H1 (cell line): ENCODE data around the gene MAML3. TPM values are rescaled to one million over a fixed set of nuclear protein-coding genes. Genes with fewer than 3 reads are reported as not detected.
A peak's percentile ranks its signal among the peaks of the same experiment; 100 is the strongest.

Experiments
- CTCF ChIA-PET: fragments of 300-600 bp; sonication (Branson Sonifier 250); formaldehyde crosslinking; loops from one replicate; lab custom pipeline; 2021; ENCODE audit not compliant: partially characterized antibody; lab: Charles Lee
- POLR2A ChIA-PET: fragments of 300-600 bp; sonication (Branson Sonifier 250); formaldehyde crosslinking; loops from one replicate; lab custom pipeline; 2021; ENCODE audit warnings: inconsistent platforms; ENCODE audit not compliant: partially characterized antibody; lab: Charles Lee
- DNase-seq, 2 experiments: peaks; one replicate each; pipeline versions ENCODE4 v3.0.0 to v3.0.0-alpha.2; 2010 to 2022; ENCODE audit warnings: low spot score in 2 of 2, low read depth in 1 of 2, mixed read lengths in 1 of 2
- FAIRE-seq: peaks from 2 replicates; lab custom pipeline; 2011; peaks lifted over from hg19 to GRCh38; lab: Jason Lieb, UNC
- H2AFZ ChIP-seq: 2 replicates; pipeline ENCODE4 v1.8.1; 2012; ENCODE audit warnings: low read length, inconsistent platforms
- H2AK5ac ChIP-seq: 2 replicates; pipeline ENCODE4 v1.6.1; 2013; ENCODE audit warnings: low read depth, low read length
- H2BK120ac ChIP-seq: replicated peaks from 2 replicates; pipeline ENCODE3; 2013; ENCODE audit warnings: low read depth, low read length, inconsistent platforms
- H2BK12ac ChIP-seq: 2 replicates; pipeline ENCODE4 v1.6.1; 2013; ENCODE audit warnings: low read depth, low read length
- H2BK15ac ChIP-seq: 2 replicates; pipeline ENCODE4 v1.6.1; 2013; ENCODE audit warnings: low read length
- H2BK20ac ChIP-seq: 2 replicates; pipeline ENCODE4 v1.6.1; 2013; ENCODE audit warnings: low read length
- H2BK5ac ChIP-seq: 2 replicates; pipeline ENCODE4 v1.6.1; 2013; ENCODE audit warnings: low read depth, low read length
- H3K14ac ChIP-seq: 2 replicates; pipeline ENCODE4 v1.6.1; 2013; ENCODE audit warnings: inconsistent platforms; ENCODE audit not compliant: insufficient read length
- H3K18ac ChIP-seq: 2 replicates; pipeline ENCODE4 v1.6.1; 2013; ENCODE audit warnings: low read length; ENCODE audit errors: extremely low read depth
- H3K23ac ChIP-seq: 2 replicates; pipeline ENCODE4 v1.6.1; 2013; ENCODE audit warnings: inconsistent platforms; ENCODE audit not compliant: insufficient read length
- H3K23me2 ChIP-seq: 2 replicates; pipeline ENCODE4 v1.6.1; 2013; ENCODE audit warnings: low read depth, low read length
- H3K27ac ChIP-seq: 2 replicates; pipeline ENCODE4 v1.6.1; 2011; ENCODE audit warnings: low read depth, low read length, inconsistent platforms
- H3K27me3 ChIP-seq, 4 experiments: replicated peaks in 1 of 4; 1 replicate in 1 of 4; 2 replicates in 3 of 4; pipeline versions ENCODE4 v1.6.1 to v1.8.1; 2011 to 2013; ENCODE audit warnings: low read length in 3 of 4, mild to moderate bottlenecking in 3 of 4, inconsistent platforms in 2 of 4, mixed read lengths in 2 of 4, moderate library complexity in 1 of 4; ENCODE audit not compliant: control insufficient read depth in 3 of 4, insufficient read depth in 3 of 4; ENCODE audit errors: extremely low read depth in 1 of 4
- H3K36me3 ChIP-seq, 4 experiments: 2 replicates each; pipeline versions ENCODE4 v1.6.1 to v1.8.1; 2011 to 2013; ENCODE audit warnings: mild to moderate bottlenecking in 4 of 4, low read length in 3 of 4, moderate library complexity in 2 of 4, control low read depth in 1 of 4, inconsistent platforms in 1 of 4; ENCODE audit not compliant: insufficient read depth in 4 of 4, control insufficient read depth in 2 of 4
- H3K4ac ChIP-seq: replicated peaks from 2 replicates; pipeline ENCODE3; 2013; ENCODE audit warnings: low read length, low read depth, mixed read lengths, inconsistent platforms; ENCODE audit not compliant: insufficient read length
- H3K4me1 ChIP-seq, 4 experiments: replicated peaks in 1 of 4; 1 replicate in 1 of 4; 2 replicates in 3 of 4; pipeline versions ENCODE4 v1.6.1 to v1.8.1; 2011 to 2013; ENCODE audit warnings: low read length in 3 of 4, inconsistent platforms in 2 of 4, mixed read lengths in 1 of 4; ENCODE audit not compliant: insufficient read depth in 4 of 4, control insufficient read depth in 3 of 4
- H3K4me2 ChIP-seq, 2 experiments: 2 replicates each; pipeline versions ENCODE4 v1.6.1 to v1.8.1; 2011 to 2013; ENCODE audit warnings: low read depth in 2 of 2, low read length in 2 of 2, control low read depth in 1 of 2, inconsistent platforms in 1 of 2, mild to moderate bottlenecking in 1 of 2; ENCODE audit not compliant: insufficient read depth in 1 of 2
- H3K4me3 ChIP-seq, 4 experiments: fragments of 200-600, 300-600 bp in 1 of 4; sonication (generic), shearing (Covaris generic), sonication (Bioruptor Twin) in 1 of 4; 2 replicates each; pipeline versions ENCODE4 v1.5.1 to v1.8.1; 2011 to 2016; ENCODE audit warnings: low read length in 4 of 4, low read depth in 3 of 4, control low read depth in 2 of 4, inconsistent platforms in 2 of 4, mild to moderate bottlenecking in 2 of 4, mixed read lengths in 1 of 4, moderate library complexity in 1 of 4; ENCODE audit not compliant: insufficient read depth in 2 of 4; ENCODE audit errors: extremely low read depth in 1 of 4
- H3K56ac ChIP-seq: replicated peaks from 2 replicates; pipeline ENCODE3; 2013; ENCODE audit warnings: low read depth, mild to moderate bottlenecking, mixed read lengths, low read length, inconsistent platforms; ENCODE audit not compliant: insufficient read length
- H3K79me1 ChIP-seq: 2 replicates; pipeline ENCODE4 v1.6.1; 2013; ENCODE audit warnings: low read depth, low read length, control low read depth
- H3K79me2 ChIP-seq, 2 experiments: 2 replicates each; pipeline versions ENCODE4 v1.6.1 to v1.8.1; 2012 to 2013; ENCODE audit warnings: low read length in 2 of 2, mild to moderate bottlenecking in 2 of 2, inconsistent platforms in 1 of 2; ENCODE audit not compliant: insufficient read depth in 2 of 2, control insufficient read depth in 1 of 2
- H3K9ac ChIP-seq, 4 experiments: replicated peaks in 1 of 4; 1 replicate in 1 of 4; 2 replicates in 3 of 4; pipeline versions ENCODE4 v1.6.1 to v1.8.1; 2011 to 2013; ENCODE audit warnings: low read depth in 3 of 4, low read length in 3 of 4, control low read depth in 2 of 4, mild to moderate bottlenecking in 2 of 4, moderate library complexity in 2 of 4, inconsistent platforms in 1 of 4; ENCODE audit errors: extremely low read depth in 1 of 4
- H3K9me3 ChIP-seq, 2 experiments: 2 replicates each; pipeline versions ENCODE4 v1.6.1 to v1.8.1; 2012 to 2013; ENCODE audit warnings: mild to moderate bottlenecking in 2 of 2, moderate library complexity in 2 of 2, control low read depth in 1 of 2, inconsistent platforms in 1 of 2, low read depth in 1 of 2, low read length in 1 of 2, mixed read lengths in 1 of 2; ENCODE audit not compliant: insufficient read depth in 2 of 2
- H4K20me1 ChIP-seq, 2 experiments: replicated peaks in 1 of 2; 2 replicates each; pipeline versions ENCODE3 to v1.8.1; 2011 to 2013; ENCODE audit warnings: inconsistent platforms in 2 of 2, low read length in 2 of 2, mild to moderate bottlenecking in 1 of 2; ENCODE audit not compliant: insufficient read depth in 2 of 2, control insufficient read depth in 1 of 2
- H4K5ac ChIP-seq: 2 replicates; pipeline ENCODE4 v1.6.1; 2013; ENCODE audit warnings: low read length, low read depth, mixed read lengths, inconsistent platforms; ENCODE audit not compliant: insufficient read length
- H4K8ac ChIP-seq: 2 replicates; pipeline ENCODE4 v1.8.0; 2013; ENCODE audit warnings: mild to moderate bottlenecking, moderate library complexity, low read length, inconsistent platforms; ENCODE audit not compliant: insufficient read depth; ENCODE audit errors: extremely low read depth
- H4K91ac ChIP-seq: replicated peaks from 2 replicates; pipeline ENCODE3; 2013; ENCODE audit warnings: low read length, mixed read lengths, inconsistent platforms; ENCODE audit not compliant: insufficient read length
- E2F6 ChIP-seq: IDR thresholded peaks from 2 replicates; pipeline ENCODE4 v1.6.1; 2012; ENCODE audit warnings: inconsistent platforms
- NRF1 ChIP-seq: IDR thresholded peaks from 2 replicates; pipeline ENCODE4 v1.6.1; 2011; ENCODE audit warnings: mild to moderate bottlenecking, low read depth, low read length, improper control_type of control experiment
- POLR2AphosphoS5 ChIP-seq: IDR thresholded peaks from 2 replicates; pipeline ENCODE4 v1.6.1; 2011; ENCODE audit warnings: low read depth, low read length
- SRF ChIP-seq: IDR thresholded peaks from 2 replicates; pipeline ENCODE4 v1.6.1; 2011; ENCODE audit warnings: mild to moderate bottlenecking, low read depth, low read length, moderate library complexity
- WGBS, 2 experiments: shearing (Covaris generic) in 1 of 2; methylation state at CpG; one replicate each; pipeline versions ENCODE4 v1.1.6 to v1.1.7; 2013 to 2015; ENCODE audit warnings: low lambda C conversion rate in 2 of 2, mixed read lengths in 2 of 2, inconsistent platforms in 1 of 2, low coverage in 1 of 2, missing lambda C conversion rate in 1 of 2; ENCODE audit not compliant: insufficient replicate concordance in 2 of 2, insufficient coverage in 1 of 2, insufficient read length in 1 of 2; ENCODE audit errors: extremely low coverage in 1 of 2, missing lambda C conversion rate in 1 of 2; 5-methylcytosine and 5-hydroxymethylcytosine counted together
- polyA plus RNA-seq, 7 experiments: library from polyadenylated mRNA; depleted of rRNA in 3 of 7; stranded (reverse) in 5 of 7; unstranded in 2 of 7; fragments of >200 nt in 5 of 7; fragments of 200-250 nt in 2 of 7; gene quantifications; 1 replicate in 5 of 7; 2 replicates in 1 of 7; 4 replicates in 1 of 7; pipeline versions ENCODE4 v1.2.1 to v1.2.3, GENCODE V29; 2011 to 2013; ENCODE audit warnings: missing spikeins in 2 of 7, mixed read lengths in 2 of 7
- total RNA-seq: library from RNA; stranded (reverse); fragmentation: NEBNext Ultra II Directional; extraction: Animal tissue kit (Norgen Biotek cat#: 25700); gene quantifications from 2 replicates; pipeline ENCODE4 v1.2.1, GENCODE V29; 2021
- TF ChIP-seq, protein P1 (sequence below): IDR thresholded peaks from 2 replicates; pipeline ENCODE4 v1.6.1; 2011; ENCODE audit warnings: low read length, improper control_type of control experiment

Gene MAML3
- total and polyA plus RNA-seq, 2 of the 8 experiments (the other 6 are each of a cell fraction or from before 2014, with no cell fraction given): 2.1 to 5.7 TPM

DNA sequence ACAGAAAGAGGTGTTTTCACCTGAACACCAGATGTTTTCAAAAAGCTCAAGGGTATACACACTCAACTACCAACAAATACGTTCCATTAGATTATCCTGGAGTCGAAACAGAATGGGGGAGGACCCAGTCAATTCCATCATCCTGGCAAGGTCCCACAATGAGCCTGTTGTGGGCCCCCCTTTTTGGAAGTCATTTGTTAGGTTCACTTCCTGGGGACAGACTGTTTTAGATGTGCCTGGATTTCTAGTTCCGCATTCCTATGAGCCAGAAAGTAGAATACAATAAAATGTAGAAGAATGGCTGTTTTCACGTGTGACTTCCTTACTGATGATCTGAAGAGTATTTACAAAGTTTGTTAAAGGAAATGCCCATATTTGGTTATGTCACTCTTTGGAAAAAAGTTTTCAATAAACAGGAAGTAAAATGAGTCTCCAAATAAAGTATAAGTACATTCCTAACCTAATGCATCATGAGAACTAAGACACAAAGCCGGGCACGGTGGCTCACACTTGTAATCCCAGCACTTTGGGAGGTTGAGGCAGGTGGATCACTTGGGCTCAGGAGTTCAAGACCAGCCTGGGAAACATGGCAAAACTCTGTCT, 192.5 kb downstream of the MAML3 start:
- Histone ChIP-seq H3K79me2 (no peaks in the 10 kb centered on the region), H2AFZ (no peak overlapping the region), H3K79me1 (no peaks in the 10 kb centered on the region), H2BK120ac (no peak overlapping the region), H3K27ac (no peak overlapping the region), H2BK15ac (no peak overlapping the region), H2AK5ac (no peak overlapping the region), H3K4me2 (no peak overlapping the region), H3K9me3 (no peaks in the 10 kb centered on the region), H3K36me3 (no peaks in the 10 kb centered on the region), H3K14ac (no peak overlapping the region), H4K91ac (no peak overlapping the region), H4K5ac (no peak overlapping the region), H4K8ac (no peak overlapping the region), H3K9ac (no peak overlapping the region), H3K56ac (no peak overlapping the region), H3K27me3 (no peaks in the 10 kb centered on the region; a peak in 2 of 7 replicates)
- FAIRE-seq: no peak
- ChIA-PET POLR2A (interaction anchor here (0.7 kb wide), 1 partner anchor 128 kb away, joined by 3 read pairs; no protein-coding TSS in a partner anchor), CTCF (interaction anchor here (0.5 to 1.3 kb wide), 6 partner anchors 9 to 1040 kb away, joined by 3 to 4 read pairs (median 3); no protein-coding TSS in a partner anchor)
- 88% methylated on average over 6 of the region's 6 CpGs; no CpG with 5 or more reads in 1 of the 2 experiments for WGBS, 2 experiments
- TF ChIP-seq, protein P1, sequence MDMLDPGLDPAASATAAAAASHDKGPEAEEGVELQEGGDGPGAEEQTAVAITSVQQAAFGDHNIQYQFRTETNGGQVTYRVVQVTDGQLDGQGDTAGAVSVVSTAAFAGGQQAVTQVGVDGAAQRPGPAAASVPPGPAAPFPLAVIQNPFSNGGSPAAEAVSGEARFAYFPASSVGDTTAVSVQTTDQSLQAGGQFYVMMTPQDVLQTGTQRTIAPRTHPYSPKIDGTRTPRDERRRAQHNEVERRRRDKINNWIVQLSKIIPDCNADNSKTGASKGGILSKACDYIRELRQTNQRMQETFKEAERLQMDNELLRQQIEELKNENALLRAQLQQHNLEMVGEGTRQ: no peak
- no peak for TF ChIP-seq NRF1
- TF ChIP-seq POLR2AphosphoS5: no peak
- no peak for TF ChIP-seq E2F6
- TF ChIP-seq SRF: peak; percentile 55; the same call in 1 of the 2 replicates
- TF ChIP-seq, all 59 proteins: peak for 1
- H2BK20ac ChIP-seq: no peak overlapping the region
- no peaks in the 10 kb centered on the region for H3K4me1 ChIP-seq
- H3K18ac ChIP-seq: no peak overlapping the region
- no peak overlapping the region for H2BK5ac ChIP-seq
- H3K23ac ChIP-seq: no peak overlapping the region
- H2BK12ac ChIP-seq: no peak overlapping the region
- no peaks in the 10 kb centered on the region for H3K23me2 ChIP-seq
- DNase-seq: no peak
- H3K4ac ChIP-seq: no peak overlapping the region
- no peak overlapping the region for H3K4me3 ChIP-seq
- H4K20me1 ChIP-seq: no peaks in the 10 kb centered on the region
